Liver (tissue), 9 donors: ENCODE data around the gene SGMS1. TPM values are rescaled to one million over a fixed set of nuclear protein-coding genes. Genes with fewer than 3 reads are reported as not detected.
"Not testable (repeated sequence)": the region's sequence is repeated elsewhere in the genome, so short reads cannot be mapped to it uniquely, and the experiment has no call there.

ENCODE experiments used
- DNase-seq: peaks from one replicate; pipeline ENCODE4 v3.0.0-alpha.2; 2017; ENCODE audit warnings: low spot score
- H3K27ac ChIP-seq, 2 donors: one replicate each; pipeline ENCODE4 v1.7.0; 2013; ENCODE audit warnings: inconsistent platforms in 2 of 2, low read length in 2 of 2, control low read depth in 1 of 2, low read depth in 1 of 2, mild to moderate bottlenecking in 1 of 2
- H3K27me3 ChIP-seq, 4 donors: one replicate each; pipeline versions ENCODE4 v1.6.1 to v1.7.0; 2013; ENCODE audit warnings: low read length in 3 of 4, inconsistent platforms in 1 of 4, mild to moderate bottlenecking in 1 of 4, moderate library complexity in 1 of 4; ENCODE audit not compliant: control insufficient read depth in 4 of 4, insufficient read depth in 4 of 4
- H3K36me3 ChIP-seq, 4 donors: one replicate each; pipeline versions ENCODE4 v1.6.1 to v1.7.0; 2013; ENCODE audit warnings: low read length in 3 of 4, mild to moderate bottlenecking in 3 of 4, low read depth in 1 of 4, moderate library complexity in 1 of 4; ENCODE audit not compliant: control insufficient read depth in 4 of 4, insufficient read depth in 3 of 4
- H3K4me1 ChIP-seq, 4 donors: one replicate each; pipeline versions ENCODE4 v1.6.1 to v1.7.0; 2013; ENCODE audit warnings: low read length in 3 of 4, mild to moderate bottlenecking in 3 of 4, moderate library complexity in 1 of 4; ENCODE audit not compliant: control insufficient read depth in 4 of 4, insufficient read depth in 4 of 4
- H3K4me3 ChIP-seq, 3 donors: one replicate each; pipeline versions ENCODE4 v1.6.1 to v1.7.0; 2013; ENCODE audit warnings: low read length in 3 of 3, control low read depth in 1 of 3, low read depth in 1 of 3, mild to moderate bottlenecking in 1 of 3
- H3K9ac ChIP-seq, 2 donors: one replicate each; pipeline ENCODE4 v1.7.0; 2013; ENCODE audit warnings: low read length in 2 of 2, mild to moderate bottlenecking in 2 of 2, moderate library complexity in 2 of 2, control low read depth in 1 of 2, low read depth in 1 of 2
- H3K9me3 ChIP-seq, 4 donors: one replicate each; pipeline versions ENCODE4 v1.6.1 to v1.7.0; 2013; ENCODE audit warnings: low read length in 3 of 4; ENCODE audit not compliant: control insufficient read depth in 4 of 4
- HNF4A ChIP-seq, 2 donors: conservative IDR thresholded peaks; 2 replicates each; pipeline ENCODE4 v1.6.1; 2016; ENCODE audit warnings: antibody characterized with exemption in 2 of 2, mild to moderate bottlenecking in 2 of 2
- NR2F2 ChIP-seq: IDR thresholded peaks from 2 replicates; pipeline ENCODE4 v1.6.1; 2016; ENCODE audit warnings: antibody characterized with exemption
- RAD21 ChIP-seq, 2 donors: IDR thresholded peaks; 2 replicates each; pipeline ENCODE4 v1.6.1; 2016; ENCODE audit warnings: antibody characterized with exemption in 2 of 2, mild to moderate bottlenecking in 2 of 2
- RXRA ChIP-seq, 2 donors: IDR thresholded peaks; 2 replicates each; pipeline ENCODE4 v1.6.1; 2017 to 2018; ENCODE audit warnings: antibody characterized with exemption in 2 of 2, mild to moderate bottlenecking in 1 of 2
- WGBS: extraction: QIAGEN DNeasy Blood & Tissue Kit; methylation state at CpG from one replicate; pipeline ENCODE4 v1.1.7; 2013; 5-methylcytosine and 5-hydroxymethylcytosine counted together
- polyA plus RNA-seq, 2 donors: library from polyadenylated mRNA; stranded (reverse) in 1 of 2; unstranded in 1 of 2; fragments of 200-250 nt in 1 of 2; fragments of >200 nt in 1 of 2; fragmentation: Nextera tagmentation in 1 of 2; extraction: Ambion mirVana in 1 of 2; gene quantifications; one replicate each; pipeline versions ENCODE4 v1.2.1 to v1.2.3, GENCODE V29; 2013 to 2015
- total RNA-seq, 2 donors: library from RNA; depleted of rRNA; stranded (reverse); fragments of >200 nt; gene quantifications; one replicate each; pipeline ENCODE4 v1.2.3, GENCODE V29; 2014
- TF ChIP-seq, protein P1 (sequence below): fragments of 150-350 bp; IDR thresholded peaks from 2 replicates; pipeline ENCODE4 v1.5.1; 2017; ENCODE audit warnings: improper control_type of control experiment, low read depth, low read length; ENCODE audit not compliant: missing input control
- TF ChIP-seq, protein P2 (sequence below): IDR thresholded peaks from 2 replicates; pipeline ENCODE4 v1.6.1; 2016; ENCODE audit warnings: antibody characterized with exemption
- donor health status: healthy.
- donor health status: healthy.
- donor health status: healthy.
- donor health status: healthy.
- donor health status: healthy.

SGMS1 gene
- total and polyA plus RNA-seq, 4 donors: 6.8 to 98.2 (median 21.1) TPM

- Histone ChIP-seq H3K27me3 (no peaks in the 10 kb centered on the region), H3K9me3 (no peaks in the 10 kb centered on the region), H3K4me1 (no peaks in the 10 kb centered on the region), H3K36me3 (peaks cover 0 to 1% (median 0%) of the 10 kb centered on the region in 4 donors), H3K27ac (no peak overlapping the region), H3K9ac (no peak overlapping the region), H3K4me3 (no peak overlapping the region)
- no peak for DNase-seq
- WGBS: 94% methylated on average over 1 of the region's 1 CpG
- TF ChIP-seq, protein P1, sequence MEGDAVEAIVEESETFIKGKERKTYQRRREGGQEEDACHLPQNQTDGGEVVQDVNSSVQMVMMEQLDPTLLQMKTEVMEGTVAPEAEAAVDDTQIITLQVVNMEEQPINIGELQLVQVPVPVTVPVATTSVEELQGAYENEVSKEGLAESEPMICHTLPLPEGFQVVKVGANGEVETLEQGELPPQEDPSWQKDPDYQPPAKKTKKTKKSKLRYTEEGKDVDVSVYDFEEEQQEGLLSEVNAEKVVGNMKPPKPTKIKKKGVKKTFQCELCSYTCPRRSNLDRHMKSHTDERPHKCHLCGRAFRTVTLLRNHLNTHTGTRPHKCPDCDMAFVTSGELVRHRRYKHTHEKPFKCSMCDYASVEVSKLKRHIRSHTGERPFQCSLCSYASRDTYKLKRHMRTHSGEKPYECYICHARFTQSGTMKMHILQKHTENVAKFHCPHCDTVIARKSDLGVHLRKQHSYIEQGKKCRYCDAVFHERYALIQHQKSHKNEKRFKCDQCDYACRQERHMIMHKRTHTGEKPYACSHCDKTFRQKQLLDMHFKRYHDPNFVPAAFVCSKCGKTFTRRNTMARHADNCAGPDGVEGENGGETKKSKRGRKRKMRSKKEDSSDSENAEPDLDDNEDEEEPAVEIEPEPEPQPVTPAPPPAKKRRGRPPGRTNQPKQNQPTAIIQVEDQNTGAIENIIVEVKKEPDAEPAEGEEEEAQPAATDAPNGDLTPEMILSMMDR: peak; percentile 40
- peak; percentile 74 to 79 for TF ChIP-seq RAD21 (IDR thresholded peaks at IDR 0.05)
- no peak for TF ChIP-seq NR2F2
- TF ChIP-seq HNF4A (conservative IDR thresholded peaks at IDR 0.05): peak in 1 of 2 donors; percentile 8
These were observed 256.0 kb downstream of the SGMS1 start for GRCh38 chr10:50367732-50368131.

DNA sequence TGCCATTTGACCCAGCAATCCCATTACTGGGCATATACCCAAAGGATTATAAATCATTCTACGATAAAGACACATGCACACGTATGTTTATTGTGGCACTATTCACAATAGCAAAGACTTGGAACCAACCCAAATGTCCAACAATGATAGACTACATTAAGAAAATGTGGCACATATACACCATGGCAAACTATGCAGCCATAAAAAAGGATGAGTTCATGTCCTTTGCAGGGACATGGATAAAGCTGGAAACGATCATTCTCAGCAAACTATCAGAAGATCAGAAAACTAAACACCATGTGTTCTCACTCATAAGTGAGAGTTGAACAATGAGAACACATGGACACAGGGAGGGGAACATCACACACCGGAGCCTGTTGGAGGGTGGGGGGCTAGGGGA, 257.3 kb downstream of the SGMS1 start:
- not testable (repeated sequence) for H3K9ac ChIP-seq, DNase-seq, H3K36me3 ChIP-seq, H3K9me3 ChIP-seq, H3K27ac ChIP-seq, H3K4me3 ChIP-seq, H3K27me3 ChIP-seq, H3K4me1 ChIP-seq
- WGBS: 84% methylated on average over 4 of the region's 4 CpGs

DNA sequence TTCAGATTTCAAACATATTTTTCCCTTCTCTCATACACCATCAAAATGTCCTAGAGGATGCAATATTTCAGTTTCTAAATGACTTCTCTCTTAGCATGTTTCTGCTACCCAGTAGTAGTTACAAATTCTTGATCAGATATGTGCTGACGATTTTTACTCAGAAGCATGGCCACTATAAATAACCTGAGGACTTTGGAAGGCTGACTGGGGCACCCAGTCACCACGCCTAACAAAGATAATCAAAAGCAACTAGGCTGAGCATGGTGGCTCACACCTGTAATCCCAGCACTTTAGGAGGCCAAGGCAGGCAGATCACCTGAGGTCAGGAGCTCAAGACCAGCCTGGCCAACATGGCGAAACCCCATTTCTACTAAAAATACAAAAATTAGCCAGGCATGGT, 259.0 kb downstream of the SGMS1 start:
- not testable (repeated sequence) for H3K36me3 ChIP-seq, H3K9ac ChIP-seq, H3K4me3 ChIP-seq, H3K9me3 ChIP-seq, H3K27me3 ChIP-seq, H3K27ac ChIP-seq, DNase-seq
- 68% methylated on average over 3 of the region's 3 CpGs for WGBS
- peaks cover 1 to 10% (median 5%) of the 10 kb centered on the region in 4 donors for H3K4me1 ChIP-seq

DNA sequence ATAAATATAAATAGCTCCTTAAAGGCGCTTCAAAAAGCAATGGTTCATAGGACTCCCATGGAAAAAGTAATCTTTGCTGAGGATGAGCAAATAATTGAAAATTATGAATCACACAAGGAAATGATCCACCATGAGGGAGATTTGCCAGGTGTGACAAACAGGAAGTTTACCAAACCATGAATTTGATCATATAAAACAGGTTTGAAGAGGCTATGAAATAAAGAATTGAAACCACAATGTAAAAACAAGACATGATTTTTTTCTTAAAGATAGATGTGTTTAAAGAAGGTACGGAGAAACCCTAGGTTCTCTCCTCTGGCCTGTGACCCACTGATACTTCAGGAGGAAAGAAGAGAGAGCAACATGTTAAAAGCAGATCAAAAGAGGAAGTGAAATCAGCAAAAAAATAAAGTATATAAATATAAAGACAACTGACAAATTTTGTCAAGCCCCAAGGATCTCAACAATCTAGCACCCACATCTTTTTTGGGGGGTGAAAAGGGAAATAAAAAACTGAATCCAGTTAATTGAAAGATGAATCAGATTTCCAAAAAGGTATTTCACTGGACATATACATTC, 261.1 kb downstream of the SGMS1 start:
- no peak for TF ChIP-seq RAD21 (IDR thresholded peaks at IDR 0.05)
- TF ChIP-seq RXRA (IDR thresholded peaks at IDR 0.05): no peak
- TF ChIP-seq, protein P1: no peak
- TF ChIP-seq HNF4A (conservative IDR thresholded peaks at IDR 0.05): no peak
- TF ChIP-seq, protein P2, sequence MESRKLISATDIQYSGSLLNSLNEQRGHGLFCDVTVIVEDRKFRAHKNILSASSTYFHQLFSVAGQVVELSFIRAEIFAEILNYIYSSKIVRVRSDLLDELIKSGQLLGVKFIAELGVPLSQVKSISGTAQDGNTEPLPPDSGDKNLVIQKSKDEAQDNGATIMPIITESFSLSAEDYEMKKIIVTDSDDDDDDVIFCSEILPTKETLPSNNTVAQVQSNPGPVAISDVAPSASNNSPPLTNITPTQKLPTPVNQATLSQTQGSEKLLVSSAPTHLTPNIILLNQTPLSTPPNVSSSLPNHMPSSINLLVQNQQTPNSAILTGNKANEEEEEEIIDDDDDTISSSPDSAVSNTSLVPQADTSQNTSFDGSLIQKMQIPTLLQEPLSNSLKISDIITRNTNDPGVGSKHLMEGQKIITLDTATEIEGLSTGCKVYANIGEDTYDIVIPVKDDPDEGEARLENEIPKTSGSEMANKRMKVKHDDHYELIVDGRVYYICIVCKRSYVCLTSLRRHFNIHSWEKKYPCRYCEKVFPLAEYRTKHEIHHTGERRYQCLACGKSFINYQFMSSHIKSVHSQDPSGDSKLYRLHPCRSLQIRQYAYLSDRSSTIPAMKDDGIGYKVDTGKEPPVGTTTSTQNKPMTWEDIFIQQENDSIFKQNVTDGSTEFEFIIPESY: no peak
- Histone ChIP-seq H3K27ac (no peak overlapping the region), H3K9me3 (no peaks in the 10 kb centered on the region), H3K4me1 (peaks cover 1 to 19% (median 8%) of the 10 kb centered on the region in 4 donors), H3K36me3 (no peaks in the 10 kb centered on the region), H3K4me3 (no peak overlapping the region), H3K9ac (no peak overlapping the region), H3K27me3 (no peaks in the 10 kb centered on the region)
- DNase-seq: no peak
- WGBS: 96% methylated on average over 2 of the region's 2 CpGs
